ENCODE data around the gene SCML2. TPM values are rescaled to one million over a fixed set of nuclear protein-coding genes. Genes with fewer than 3 reads are reported as not detected.

SCML2 gene
- total RNA-seq, 1 experiment from 2014 or later = 3.5 TPM

- no peak overlapping the region for H3K4me2 ChIP-seq (ENCODE audit: low read length)
- H3K4me1 ChIP-seq (ENCODE audit: insufficient read depth, low read length) = no peaks in the 10 kb centered on the region
- H3F3A ChIP-seq (ENCODE audit: low read length, unreplicated experiment) = no peaks in the 10 kb centered on the region
- no peak for TF ChIP-seq EZH2 (IDR thresholded peaks at IDR 0.05; ENCODE audit: low read length, unreplicated experiment)
- TF ChIP-seq EZH2phosphoT487 (IDR thresholded peaks at IDR 0.05; ENCODE audit: borderline replicate concordance, low read length) = no peak
- no peak for TF ChIP-seq CTCF (conservative IDR thresholded peaks at IDR 0.05; ENCODE audit: low read depth, low read length)
- no peaks in the 10 kb centered on the region for H3K9me2 ChIP-seq (replicated peaks; ENCODE audit: low read length)
- no peaks in the 10 kb centered on the region for H3K27me3 ChIP-seq (ENCODE audit: low read length)
- no peak overlapping the region for H2AFZ ChIP-seq (ENCODE audit: low read length)
- no peak for DNase-seq
- no peaks in the 10 kb centered on the region for H3K79me2 ChIP-seq (ENCODE audit: low read length)
- ChIA-PET CTCF (no interaction called here), POLR2A (ENCODE audit: unreplicated experiment) (no interaction called here)
- no TSS peak for BruUV-seq (replicated peaks)
- no peak overlapping the region for H3K4me3 ChIP-seq (ENCODE audit: low read length)
- no peaks in the 10 kb centered on the region for H3K9me3 ChIP-seq (ENCODE audit: low read length)
- H4K20me1 ChIP-seq (ENCODE audit: low read length) = no peaks in the 10 kb centered on the region
- no peaks in the 10 kb centered on the region for H3K36me3 ChIP-seq (ENCODE audit: low read depth, low read length)
- intact Hi-C loops (cut with micrococcal nuclease) = loop anchor here (5.0 kb wide), 2 partner anchors 493 to 613 kb away; no protein-coding TSS in a partner anchor
- ATAC-seq = no peak
- no peak overlapping the region for H3K9ac ChIP-seq (ENCODE audit: low read length)
- no peak overlapping the region for H3K27ac ChIP-seq (ENCODE audit: low read length)
Measured at GRCh38 chrX:18394477-18394876, 40.0 kb upstream of the SCML2 start.

- Histone ChIP-seq H3K9me2 (replicated peaks; ENCODE audit: low read length) (no peaks in the 10 kb centered on the region), H3K4me1 (ENCODE audit: insufficient read depth, low read length) (no peaks in the 10 kb centered on the region), H4K20me1 (ENCODE audit: low read length) (no peaks in the 10 kb centered on the region), H3K27me3 (ENCODE audit: low read length) (no peaks in the 10 kb centered on the region), H3K36me3 (ENCODE audit: low read depth, low read length) (no peaks in the 10 kb centered on the region), H3K9ac (ENCODE audit: low read length) (no peak overlapping the region), H3K9me3 (ENCODE audit: low read length) (no peaks in the 10 kb centered on the region), H3K4me3 (ENCODE audit: low read length) (no peak overlapping the region), H3K4me2 (ENCODE audit: low read length) (peak overlapping the region; percentile 44; the same call in 1 of the 2 replicates), H2AFZ (ENCODE audit: low read length) (peak overlapping the region; percentile 35; the same call in 1 of the 2 replicates), H3F3A (ENCODE audit: low read length, unreplicated experiment) (no peaks in the 10 kb centered on the region), H3K79me2 (ENCODE audit: low read length) (no peaks in the 10 kb centered on the region), H3K27ac (ENCODE audit: low read length) (no peak overlapping the region)
- peak; percentile 67 for DNase-seq
- ChIA-PET CTCF (interaction anchor here (1.2 kb wide), 1 partner anchor 943 kb away, joined by 3 read pairs; no protein-coding TSS in a partner anchor), POLR2A (ENCODE audit: unreplicated experiment) (no interaction called here)
- intact Hi-C loops (cut with micrococcal nuclease) = loop anchor here (1.0 to 5.0 kb wide), 4 partner anchors 496 to 943 kb away; no protein-coding TSS in a partner anchor
- TF ChIP-seq EZH2phosphoT487 (IDR thresholded peaks at IDR 0.05; ENCODE audit: borderline replicate concordance, low read length) (no peak), CTCF (conservative IDR thresholded peaks at IDR 0.05; ENCODE audit: low read depth, low read length) (peak; percentile 78)
- no TSS peak for BruUV-seq (replicated peaks)
- peak; percentile 54; the same call in 1 of the 2 replicates for ATAC-seq
Measured at GRCh38 chrX:18390941-18391538, 36.6 kb upstream of the SCML2 start.

GRCh38 chrX:18389966-18390365 lies 35.5 kb upstream of the SCML2 start:
- DNase-seq = peak; percentile 35
- no TSS peak for BruUV-seq (replicated peaks)
- intact Hi-C loops (cut with micrococcal nuclease) = loop anchor here (2.0 to 5.0 kb wide), 3 partner anchors 497 to 617 kb away; no protein-coding TSS in a partner anchor
- TF ChIP-seq EZH2 (IDR thresholded peaks at IDR 0.05; ENCODE audit: low read length, unreplicated experiment) (no peak), CTCF (conservative IDR thresholded peaks at IDR 0.05; ENCODE audit: low read depth, low read length) (peak; percentile 57)
- no peaks in the 10 kb centered on the region for H3F3A ChIP-seq (ENCODE audit: low read length, unreplicated experiment)
- H4K20me1 ChIP-seq (ENCODE audit: low read length) = no peaks in the 10 kb centered on the region
- ChIA-PET CTCF (interaction anchor here (0.6 kb wide), 1 partner anchor 732 kb away, joined by 3 read pairs; no protein-coding TSS in a partner anchor), POLR2A (ENCODE audit: unreplicated experiment) (no interaction called here)
- no peaks in the 10 kb centered on the region for H3K9me3 ChIP-seq (ENCODE audit: low read length)
- no peaks in the 10 kb centered on the region for H3K79me2 ChIP-seq (ENCODE audit: low read length)
- no peaks in the 10 kb centered on the region for H3K9me2 ChIP-seq (replicated peaks; ENCODE audit: low read length)
- no peak overlapping the region for H2AFZ ChIP-seq (ENCODE audit: low read length)
- ATAC-seq = no peak
- H3K4me2 ChIP-seq (ENCODE audit: low read length) = peak overlapping the region; percentile 44
- no peaks in the 10 kb centered on the region for H3K36me3 ChIP-seq (ENCODE audit: low read depth, low read length)
- no peak overlapping the region for H3K4me3 ChIP-seq (ENCODE audit: low read length)
- no peaks in the 10 kb centered on the region for H3K27me3 ChIP-seq (ENCODE audit: low read length)
- no peaks in the 10 kb centered on the region for H3K4me1 ChIP-seq (ENCODE audit: insufficient read depth, low read length)
- no peak overlapping the region for H3K9ac ChIP-seq (ENCODE audit: low read length)
- H3K27ac ChIP-seq (ENCODE audit: low read length) = no peak overlapping the region
